GM21447 (cell line): ENCODE data around the gene F11.
"Not testable (repeated sequence)": the region's sequence is repeated elsewhere in the genome, so short reads cannot be mapped to it uniquely, and the experiment has no call there.

Experiments used
- ATAC-seq: cut with Tn5 transposase; IDR thresholded peaks from one replicate; pipeline ENCODE4 v1.9.1; 2021; ENCODE audit not compliant: unreplicated experiment

F11 gene

GRCh38 chr4:186298031-186298647 is 32.1 kb downstream of the F11 start:
- no peak for ATAC-seq

DNA sequence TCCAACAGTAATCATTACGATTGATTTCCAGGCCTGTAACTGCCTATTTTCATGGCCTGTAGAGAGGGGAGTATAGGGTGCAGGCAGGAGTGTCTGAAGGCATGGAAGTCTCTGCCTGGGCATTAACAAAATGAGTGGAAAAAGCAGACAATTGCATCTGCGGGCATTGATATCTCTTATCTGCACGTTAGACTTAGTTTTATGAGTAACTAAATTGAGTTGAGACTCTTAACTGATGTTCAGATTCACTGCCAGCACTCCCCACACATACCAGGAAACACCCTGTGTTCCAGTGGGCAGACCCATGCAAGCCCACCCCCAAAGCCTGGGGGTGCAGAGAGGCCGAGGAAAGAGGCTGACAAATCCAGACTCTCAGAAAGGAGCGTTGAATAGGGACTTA is 33.3 kb downstream of the F11 start:
- no peak for ATAC-seq

- no peak for ATAC-seq
Observed at GRCh38 chr4:186300659-186301390, 34.8 kb downstream of the F11 start.

GRCh38 chr4:186304216-186304615 is 38.2 kb downstream of the F11 start:
- ATAC-seq: no peak

- ATAC-seq: no peak
Observed at GRCh38 chr4:186304866-186305505, 39.0 kb downstream of the F11 start.

GRCh38 chr4:186307497-186307896 is 41.5 kb downstream of the F11 start:
- ATAC-seq: no peak

DNA sequence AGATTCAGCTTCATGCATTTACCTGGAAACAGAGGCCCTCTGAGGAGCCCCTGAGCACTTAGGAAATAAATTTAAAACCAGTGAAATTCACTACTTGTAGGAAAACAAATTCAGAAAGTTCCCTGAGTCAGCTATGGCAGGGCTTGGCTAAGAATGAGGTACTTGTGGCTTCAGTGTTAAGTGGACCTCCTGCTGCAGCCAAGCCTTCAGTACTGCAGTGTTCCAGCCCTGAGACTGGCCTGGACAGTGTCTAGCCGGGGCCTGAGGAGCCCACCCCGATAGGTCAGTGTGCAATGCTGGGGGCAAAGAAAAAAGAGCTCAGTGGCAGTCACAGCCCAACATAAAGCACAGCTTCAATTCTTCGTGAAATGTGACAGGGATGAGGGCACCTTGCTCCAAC is 41.9 kb downstream of the F11 start:
- no peak for ATAC-seq

- ATAC-seq: no peak
Observed at GRCh38 chr4:186318481-186318880, 52.5 kb downstream of the F11 start.

GRCh38 chr4:186324660-186325059 is 58.7 kb downstream of the F11 start:
- not testable (repeated sequence) for ATAC-seq

DNA sequence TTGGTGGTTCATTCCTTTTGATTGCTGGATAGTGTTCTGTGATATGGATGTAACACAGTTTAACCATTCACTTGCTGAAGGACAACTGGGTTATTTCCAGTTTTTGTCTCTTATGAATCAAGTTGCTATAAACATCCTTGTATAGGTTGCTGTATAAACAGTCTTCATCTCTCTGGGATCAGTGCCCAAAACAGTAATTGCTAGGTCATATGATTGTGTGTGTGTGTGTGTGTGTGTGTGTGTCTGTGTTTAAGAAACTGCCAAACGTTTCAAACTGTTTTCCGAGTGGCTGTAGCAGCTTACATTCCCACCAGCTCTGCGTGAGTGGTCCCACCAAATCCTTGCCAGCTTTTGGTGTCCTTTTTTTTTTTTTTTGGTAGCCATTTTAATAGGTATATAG is 60.4 kb downstream of the F11 start:
- no peak for ATAC-seq

GRCh38 chr4:186329372-186329771 is 63.4 kb downstream of the F11 start:
- ATAC-seq: no peak

DNA sequence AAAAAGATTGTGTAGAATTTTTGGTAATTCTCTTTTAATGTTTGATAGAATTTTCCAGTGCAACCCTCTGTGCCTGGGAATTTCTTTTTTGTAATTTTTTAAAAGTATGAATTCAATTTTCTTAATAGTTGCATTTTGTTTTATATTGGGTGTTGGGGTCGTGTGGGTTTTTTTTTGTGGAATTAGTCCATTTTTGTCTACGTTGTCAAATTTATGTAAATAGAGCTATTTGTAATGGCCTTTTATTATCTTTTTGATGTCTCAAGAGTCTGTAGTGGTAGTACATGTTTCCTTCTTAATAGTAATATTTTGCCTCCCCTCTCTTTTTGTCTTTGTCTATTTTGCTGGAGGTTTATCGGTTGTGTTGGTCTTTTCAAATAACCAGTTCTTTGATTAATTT is 64.4 kb downstream of the F11 start:
- no peak for ATAC-seq

DNA sequence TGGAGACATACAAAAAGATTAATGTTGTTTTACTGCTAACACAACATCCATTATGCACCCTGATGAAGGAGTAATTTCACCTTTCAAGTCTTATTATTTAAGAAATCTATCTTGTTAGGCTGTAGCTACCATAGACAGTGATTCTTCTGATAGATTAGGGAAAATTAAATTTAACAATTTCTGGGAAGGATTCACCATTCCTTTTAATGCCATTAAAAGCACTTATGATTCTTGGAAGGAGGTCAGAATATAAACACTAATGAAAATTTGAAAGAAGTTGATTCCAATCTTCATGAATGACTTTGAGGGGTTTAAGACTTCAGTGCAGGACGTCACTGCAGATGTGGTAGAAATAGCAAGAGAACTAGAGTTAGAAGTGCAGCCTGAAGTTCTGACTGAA is 69.8 kb downstream of the F11 start:
- no peak for ATAC-seq
